ENCODE data around the gene LONRF2.

Gene LONRF2

DNA sequence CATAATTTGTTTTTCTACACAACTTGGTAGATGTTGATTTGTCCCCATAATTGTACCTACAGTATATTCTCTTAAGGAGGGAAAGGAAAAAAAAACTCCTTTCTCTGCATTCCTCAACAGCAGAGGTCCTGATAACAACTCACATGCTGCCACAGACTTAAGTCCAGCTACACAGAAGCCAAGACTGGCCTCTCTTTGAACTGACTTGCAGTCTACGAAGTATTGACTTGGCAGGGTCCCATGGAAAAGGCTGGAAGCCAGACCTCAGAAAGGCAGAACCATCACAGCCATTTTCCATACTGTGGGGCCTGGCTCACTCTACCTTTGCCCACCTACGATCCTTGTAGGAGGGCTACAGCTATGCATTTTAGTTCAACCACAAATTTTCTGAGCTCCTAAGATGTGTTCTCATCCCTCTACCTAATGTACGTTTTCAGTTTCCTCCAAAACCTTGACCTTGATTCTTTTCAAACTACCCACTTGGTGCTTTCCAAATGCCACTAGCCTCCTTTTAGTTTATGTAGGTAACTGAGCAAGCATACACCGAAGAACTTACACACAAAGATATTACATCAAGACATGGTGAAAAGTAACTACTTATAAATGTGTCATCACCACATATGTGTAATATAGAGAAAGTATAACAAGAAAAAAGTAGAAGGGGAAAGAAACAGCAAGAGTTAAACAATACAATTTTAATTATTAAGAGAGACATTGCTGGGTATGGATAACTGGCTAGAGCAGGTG lies 12.2 kb downstream of the LONRF2 start:
- TF ChIP-seq, protein P1, sequence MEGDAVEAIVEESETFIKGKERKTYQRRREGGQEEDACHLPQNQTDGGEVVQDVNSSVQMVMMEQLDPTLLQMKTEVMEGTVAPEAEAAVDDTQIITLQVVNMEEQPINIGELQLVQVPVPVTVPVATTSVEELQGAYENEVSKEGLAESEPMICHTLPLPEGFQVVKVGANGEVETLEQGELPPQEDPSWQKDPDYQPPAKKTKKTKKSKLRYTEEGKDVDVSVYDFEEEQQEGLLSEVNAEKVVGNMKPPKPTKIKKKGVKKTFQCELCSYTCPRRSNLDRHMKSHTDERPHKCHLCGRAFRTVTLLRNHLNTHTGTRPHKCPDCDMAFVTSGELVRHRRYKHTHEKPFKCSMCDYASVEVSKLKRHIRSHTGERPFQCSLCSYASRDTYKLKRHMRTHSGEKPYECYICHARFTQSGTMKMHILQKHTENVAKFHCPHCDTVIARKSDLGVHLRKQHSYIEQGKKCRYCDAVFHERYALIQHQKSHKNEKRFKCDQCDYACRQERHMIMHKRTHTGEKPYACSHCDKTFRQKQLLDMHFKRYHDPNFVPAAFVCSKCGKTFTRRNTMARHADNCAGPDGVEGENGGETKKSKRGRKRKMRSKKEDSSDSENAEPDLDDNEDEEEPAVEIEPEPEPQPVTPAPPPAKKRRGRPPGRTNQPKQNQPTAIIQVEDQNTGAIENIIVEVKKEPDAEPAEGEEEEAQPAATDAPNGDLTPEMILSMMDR (IDR thresholded peaks at IDR 0.05): no peak

DNA sequence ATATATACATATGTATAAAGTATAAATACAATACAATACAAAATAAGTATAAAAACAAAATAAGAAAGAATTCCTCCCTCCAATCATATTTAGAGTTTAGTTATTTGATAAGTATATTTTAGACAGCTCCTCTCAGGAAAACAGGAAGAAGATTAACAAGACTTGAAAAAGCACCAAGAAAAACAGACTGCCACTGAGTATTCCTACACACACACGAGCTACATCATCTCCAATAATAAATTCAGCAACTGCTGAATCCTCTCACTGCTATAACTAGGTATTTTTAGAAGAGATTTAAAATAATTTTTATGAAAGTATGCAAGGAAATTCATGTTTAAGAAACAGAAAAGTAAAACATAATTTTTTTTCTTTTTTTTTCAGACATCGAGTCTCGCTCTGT lies 13.0 kb downstream of the LONRF2 start:
- TF ChIP-seq, protein P1 (IDR thresholded peaks at IDR 0.05): no peak

DNA sequence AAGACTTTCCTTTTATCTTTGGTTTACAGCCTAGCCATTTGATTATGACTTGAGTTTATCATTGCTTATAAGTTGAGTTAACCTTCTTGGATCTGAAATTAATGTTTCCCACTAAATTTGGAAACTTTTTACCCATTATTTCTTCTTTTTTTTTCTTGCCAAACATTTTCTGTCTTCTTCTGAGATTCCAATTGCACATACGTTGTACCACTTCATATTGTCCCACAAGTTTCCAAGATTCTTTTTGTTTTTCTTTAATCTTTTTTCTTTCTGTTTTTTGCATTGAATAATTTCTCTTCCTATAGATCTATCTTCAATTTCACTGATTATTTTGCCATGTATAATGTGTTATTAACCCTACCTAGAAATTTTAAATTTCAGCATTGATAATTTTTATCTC lies 18.6 kb downstream of the LONRF2 start:
- TF ChIP-seq, protein P1 (IDR thresholded peaks at IDR 0.05): no peak

DNA sequence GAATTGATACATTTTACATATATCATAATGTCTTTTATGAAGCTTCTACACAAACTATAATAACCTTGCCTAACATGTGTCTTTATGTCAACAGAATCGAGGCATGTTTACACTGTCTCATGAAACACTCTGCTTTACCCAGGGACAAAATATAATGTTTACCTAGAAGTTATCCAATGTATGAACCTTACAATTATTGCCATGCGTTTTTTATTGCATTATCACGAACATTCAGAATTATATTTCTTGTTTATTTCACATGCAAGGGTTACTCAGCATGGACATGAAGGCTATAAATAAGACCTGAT lies 19.8 kb downstream of the LONRF2 start:
- TF ChIP-seq, protein P1 (IDR thresholded peaks at IDR 0.05): no peak

DNA sequence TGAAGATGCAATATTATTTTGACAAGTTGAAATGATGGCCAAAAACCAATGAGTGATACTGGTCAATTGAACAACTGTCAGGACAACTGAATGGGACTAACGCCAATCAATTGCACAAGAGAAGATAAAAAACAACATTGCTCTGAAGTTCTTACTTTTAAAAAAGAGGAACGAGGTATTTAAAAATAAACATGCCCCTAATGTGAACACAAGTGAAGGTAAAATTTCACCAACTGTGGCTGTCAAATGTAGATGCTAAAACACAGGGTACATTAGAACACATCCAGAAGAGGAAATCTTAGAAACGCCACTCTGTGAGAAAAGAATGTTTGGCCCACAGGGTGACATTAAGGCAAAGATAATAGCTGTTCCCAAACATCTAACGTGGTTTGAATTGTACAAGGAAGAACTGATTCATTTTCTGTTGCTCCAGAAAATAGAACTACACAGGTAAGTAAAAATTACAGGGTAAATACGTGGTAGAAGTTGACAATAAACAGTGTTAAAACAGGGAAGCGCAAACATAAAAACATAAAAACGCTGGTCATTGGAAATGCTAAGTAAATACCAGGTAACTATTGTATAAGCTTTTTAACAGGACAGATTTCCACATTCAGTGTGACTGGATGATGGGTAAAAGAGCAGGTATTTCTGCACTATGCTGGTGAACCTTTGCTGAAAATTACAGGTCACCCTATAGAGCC lies 20.3 kb downstream of the LONRF2 start:
- TF ChIP-seq, protein P1 (IDR thresholded peaks at IDR 0.05): no peak

DNA sequence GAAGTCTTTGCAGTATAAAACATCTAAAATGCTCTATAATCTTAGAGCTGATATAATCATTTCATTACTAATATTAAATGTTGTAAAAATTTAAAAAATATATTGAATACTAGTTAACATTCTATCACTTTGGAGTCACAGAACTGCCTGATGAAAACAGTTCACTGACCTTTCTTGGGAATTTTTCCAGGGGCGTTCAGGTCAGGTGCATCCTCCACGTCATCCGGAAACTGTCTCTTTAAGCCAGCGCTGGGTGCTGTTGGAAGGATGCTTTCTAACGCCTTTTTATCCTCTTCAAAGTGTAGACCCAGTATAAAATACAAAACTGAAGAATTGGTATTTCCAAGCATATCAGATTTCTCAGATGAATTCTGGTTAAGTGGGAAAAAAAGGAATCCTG lies 22.8 kb downstream of the LONRF2 start:
- TF ChIP-seq, protein P1 (IDR thresholded peaks at IDR 0.05): no peak

DNA sequence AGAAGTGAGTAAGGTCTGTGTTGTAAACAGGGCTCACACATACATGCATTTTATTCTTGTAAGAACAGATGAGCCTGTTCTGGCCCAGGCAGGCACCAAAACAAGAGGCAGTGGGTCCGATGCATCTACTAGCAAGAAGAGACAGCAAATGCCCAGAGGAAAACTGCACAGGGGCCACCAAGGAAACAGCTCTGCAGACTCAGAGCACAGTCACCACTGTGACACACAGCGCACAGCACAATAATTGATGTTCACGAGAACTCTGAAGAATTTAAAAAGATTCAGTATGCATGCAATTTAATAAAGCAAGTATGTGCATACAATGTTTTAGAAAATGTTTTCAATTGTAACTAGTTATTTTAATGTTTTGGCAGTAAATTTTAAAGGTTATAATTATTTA lies 24.8 kb downstream of the LONRF2 start:
- TF ChIP-seq, protein P1 (IDR thresholded peaks at IDR 0.05): no peak
